GM12878 (cell line): Measurements from ENCODE around the gene BMERB1. TPM values are rescaled to one million over a fixed set of nuclear protein-coding genes. Genes with fewer than 3 reads are reported as not detected.

ENCODE experiments used
- ATAC-seq: fragments of 200-7000 bp; cut with Tn5 transposase; 3 replicates; pipeline ENCODE4 v1.9.1; 2020; ENCODE audit warnings: mild to moderate bottlenecking, moderate library complexity
- BruUV-seq: library from RNA; stranded (reverse); fragments of 400-500 nt; replicated peaks from 2 replicates; lab custom pipeline; 2021; lab: Mats Ljungman, UMichigan
- CTCF ChIA-PET: fragments of 300-600 bp; sonication (Branson Sonifier 250); formaldehyde crosslinking; extraction: SDS; loops from one replicate; lab custom pipeline; 2021; ENCODE audit warnings: inconsistent platforms; lab: Yijun Ruan, JAX
- POLR2A ChIA-PET: fragments of 350-600 bp; formaldehyde crosslinking; extraction: SDS; loops from one replicate; lab custom pipeline; 2021; ENCODE audit warnings: inconsistent platforms; lab: Charles Lee
- RAD21 ChIA-PET: fragments of 300-600 bp; sonication (Branson Sonifier 250); formaldehyde crosslinking; loops from one replicate; lab custom pipeline; 2023; ENCODE audit warnings: antibody characterized with exemption; ENCODE audit not compliant: unreplicated experiment; lab: Charles Lee
- SMC1A ChIA-PET: fragments of 300-600 bp; sonication (Branson Sonifier 250); formaldehyde crosslinking; loops from one replicate; lab custom pipeline; 2023; ENCODE audit not compliant: unreplicated experiment, uncharacterized antibody; lab: Charles Lee
- DNase-seq: peaks from one replicate; pipeline ENCODE4 v3.0.0-alpha.2; 2011; ENCODE audit warnings: low read depth, low spot score
- FAIRE-seq: peaks from 3 replicates; lab custom pipeline; 2011; peaks lifted over from hg19 to GRCh38; lab: Jason Lieb, UNC
- H2AFZ ChIP-seq: 2 replicates; pipeline ENCODE4 v1.6.0; 2011; ENCODE audit warnings: low read depth, low read length, control low read depth; ENCODE audit not compliant: control insufficient read depth
- H3K27ac ChIP-seq: 2 replicates; pipeline ENCODE4 v1.5.1; 2011; ENCODE audit warnings: control low read depth; ENCODE audit not compliant: control insufficient read depth, insufficient read depth
- H3K27me3 ChIP-seq, 2 experiments: replicated peaks in 1 of 2; 2 replicates each; pipeline versions ENCODE4 v1.6.0 to v1.6.1; 2011; ENCODE audit warnings: low read length in 1 of 2; ENCODE audit not compliant: control insufficient read depth in 2 of 2, insufficient read depth in 2 of 2
- H3K36me3 ChIP-seq, 2 experiments: 2 replicates each; pipeline ENCODE4 v1.5.1; 2011; ENCODE audit warnings: low read length in 1 of 2; ENCODE audit not compliant: control insufficient read depth in 2 of 2, insufficient read depth in 2 of 2
- H3K4me1 ChIP-seq: 2 replicates; pipeline ENCODE4 v1.6.1; 2011; ENCODE audit warnings: mild to moderate bottlenecking, low read length, moderate library complexity, mixed read lengths; ENCODE audit not compliant: control insufficient read depth, insufficient read depth
- H3K4me2 ChIP-seq: 2 replicates; pipeline ENCODE4 v1.6.0; 2011; ENCODE audit warnings: control low read depth; ENCODE audit not compliant: control insufficient read depth, insufficient read depth
- H3K4me3 ChIP-seq: fragments of 200-600 bp; sonication (generic); 2 replicates; pipeline ENCODE4 v1.5.1; 2016
- H3K79me2 ChIP-seq: 2 replicates; pipeline ENCODE4 v1.6.0; 2011; ENCODE audit warnings: low read length; ENCODE audit not compliant: control insufficient read depth, insufficient read depth
- H3K9ac ChIP-seq: 2 replicates; pipeline ENCODE4 v1.8.0; 2011; ENCODE audit warnings: low read length, control low read depth, mixed read lengths; ENCODE audit not compliant: control insufficient read depth, insufficient read depth
- H3K9me3 ChIP-seq: replicated peaks from 3 replicates; pipeline ENCODE4 v1.5.1; 2011; ENCODE audit warnings: mild to moderate bottlenecking, low read length; ENCODE audit not compliant: control insufficient read depth, insufficient read depth
- H4K20me1 ChIP-seq: 2 replicates; pipeline ENCODE4 v1.6.0; 2011; ENCODE audit not compliant: control insufficient read depth, insufficient read depth
- CBFB ChIP-seq: IDR thresholded peaks from 2 replicates; pipeline ENCODE4 v1.6.1; 2016; ENCODE audit warnings: antibody characterized with exemption, low read depth
- CREM ChIP-seq: IDR thresholded peaks from 2 replicates; pipeline ENCODE4 v1.6.1; 2014; ENCODE audit warnings: antibody characterized with exemption, low read depth
- DPF2 ChIP-seq: fragments of 450-650 bp; IDR thresholded peaks from 2 replicates; pipeline ENCODE4 v1.6.1; 2017; ENCODE audit warnings: mild to moderate bottlenecking
- HCFC1 ChIP-seq: fragments of 150-350 bp; IDR thresholded peaks from 2 replicates; pipeline ENCODE4 v1.6.1; 2014; ENCODE audit warnings: low read length
- HDAC6 ChIP-seq: fragments of 200-600 bp; sonication (generic); IDR thresholded peaks from one replicate; pipeline ENCODE4 v1.8.0; 2017; ENCODE audit warnings: antibody characterized with exemption; ENCODE audit not compliant: unreplicated experiment
- IKZF2 ChIP-seq, 2 experiments: fragments of 450-650 bp; IDR thresholded peaks; 2 replicates each; pipeline ENCODE4 v1.6.1; 2017; ENCODE audit warnings: mild to moderate bottlenecking in 2 of 2, moderate library complexity in 2 of 2
- KDM1A ChIP-seq: fragments of 200-600 bp; sonication (generic); IDR thresholded peaks from 2 replicates; pipeline ENCODE4 v1.6.1; 2016; ENCODE audit warnings: borderline replicate concordance
- NR2F1 ChIP-seq: fragments of 450-650 bp; conservative IDR thresholded peaks from 2 replicates; pipeline ENCODE4 v1.6.1; 2017; ENCODE audit warnings: mild to moderate bottlenecking
- PAX5 ChIP-seq: IDR thresholded peaks from 2 replicates; pipeline ENCODE4 v1.6.1; 2011; ENCODE audit warnings: low read depth, low read length, borderline replicate concordance
- RCOR1 ChIP-seq: conservative IDR thresholded peaks from 2 replicates; pipeline ENCODE4 v1.6.1; 2012; ENCODE audit warnings: low read depth, low read length, improper control_type of control experiment
- SMARCA5 ChIP-seq: fragments of 450-650 bp; IDR thresholded peaks from 2 replicates; pipeline ENCODE4 v1.6.1; 2017; ENCODE audit warnings: mild to moderate bottlenecking
- SUPT20H ChIP-seq: IDR thresholded peaks from 2 replicates; pipeline ENCODE4 v1.6.1; 2011; ENCODE audit warnings: low read depth, mild to moderate bottlenecking, low read length, moderate library complexity, borderline replicate concordance; ENCODE audit not compliant: control insufficient read depth
- ZSCAN29 ChIP-seq: fragments of 450-650 bp; IDR thresholded peaks from 2 replicates; pipeline ENCODE4 v1.6.1; 2017; ENCODE audit warnings: mild to moderate bottlenecking, moderate library complexity
- WGBS: methylation state at CpG from one replicate; pipeline ENCODE4 v1.1.6; 2016; ENCODE audit warnings: low lambda C conversion rate; ENCODE audit not compliant: insufficient replicate concordance, insufficient coverage; ENCODE audit errors: missing lambda C conversion rate; 5-methylcytosine and 5-hydroxymethylcytosine counted together
- in situ Hi-C: fragments of 300-500 bp; cut with MboI; formaldehyde crosslinking; loops from 9 replicates; pipeline ENCODE4 v1.14.3; 2018; ENCODE audit warnings: mixed read lengths
- intact Hi-C: fragments of 100-400 bp; cut with micrococcal nuclease; formaldehyde crosslinking; loops from one replicate; pipeline ENCODE4 v1.14.2; 2022; ENCODE audit not compliant: unreplicated experiment
- polyA plus RNA-seq, 11 experiments: library from polyadenylated mRNA; depleted of rRNA in 4 of 11; unstranded in 6 of 11; stranded (reverse) in 5 of 11; fragments of >200 nt; fragmentation: Nextera tagmentation in 4 of 11; fragmentation: Illumina TruSeq in 1 of 11; extraction: Ambion mirVana in 4 of 11; extraction: Trizol in 1 of 11; gene quantifications; 1 replicate in 1 of 11; 2 replicates in 10 of 11; pipeline versions ENCODE4 v1.2.1 to v1.2.3, GENCODE V29; 2011 to 2016; ENCODE audit warnings: inconsistent platforms in 2 of 11, missing spikeins in 2 of 11, low read depth in 1 of 11
- total RNA-seq, 4 experiments: library from RNA; depleted of rRNA in 3 of 4; stranded (reverse); fragments of >200 nt in 3 of 4; fragmentation: Illumina TruSeq in 1 of 4; extraction: Trizol in 1 of 4; gene quantifications; 2 replicates each; pipeline versions ENCODE4 v1.2.1 to v1.2.3, GENCODE V29; 2013 to 2021
- TF ChIP-seq, protein P1 (sequence below): fragments of 450-650 bp; formaldehyde crosslinking; IDR thresholded peaks from 2 replicates; pipeline ENCODE4 v1.4.0; 2022; ENCODE audit warnings: mild to moderate bottlenecking, moderate library complexity
- TF ChIP-seq, protein P2 (sequence below): fragments of 450-650 bp; IDR thresholded peaks from 2 replicates; pipeline ENCODE4 v1.6.1; 2016; ENCODE audit warnings: mild to moderate bottlenecking

BMERB1 gene
- total and polyA plus RNA-seq, 10 of the 15 experiments (the other 5 are each of a cell fraction or from before 2014, with no cell fraction given), result 0.05 to 0.68 (median 0.34) TPM

DNA sequence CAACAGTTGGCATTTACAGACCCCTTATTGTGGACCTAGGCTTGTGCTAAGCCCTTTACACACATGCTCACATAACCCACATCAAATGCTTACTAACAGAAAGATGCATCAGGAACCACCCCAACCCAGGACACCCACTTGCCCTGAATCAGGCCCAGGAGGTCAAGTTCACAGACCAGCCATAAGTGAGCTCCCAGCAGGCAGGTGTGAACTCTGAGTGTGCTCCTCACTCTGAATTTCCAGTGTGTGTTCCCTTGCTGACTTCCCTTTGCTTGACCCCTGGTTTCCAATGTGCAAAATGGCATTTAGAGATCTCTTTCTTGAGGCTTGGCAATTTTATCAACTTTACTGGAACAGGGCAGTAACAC is 87.0 kb downstream of the BMERB1 start:
- no peak for TF ChIP-seq SUPT20H
- no peak for TF ChIP-seq PAX5
- TF ChIP-seq NR2F1, result no peak
- no peak for TF ChIP-seq ZSCAN29
- TF ChIP-seq IKZF2 (IDR thresholded peaks at IDR 0.05), result no peak
- TF ChIP-seq SMARCA5, result no peak
- no peak for TF ChIP-seq HDAC6
- H3K4me1 ChIP-seq, result no peaks in the 10 kb centered on the region
- no peaks in the 10 kb centered on the region for H4K20me1 ChIP-seq
- ChIA-PET CTCF (no interaction called here), RAD21 (no interaction called here), SMC1A (interaction anchor here (1.7 kb wide), 1 partner anchor 9 kb away, joined by 3 read pairs; no protein-coding TSS in a partner anchor), POLR2A (no interaction called here)
- BruUV-seq, result no TSS peak
- H3K27ac ChIP-seq, result no peak overlapping the region
- H3K27me3 ChIP-seq, result no peaks in the 10 kb centered on the region; a peak in 1 of 4 replicates
- in situ Hi-C loops (no loop called here), intact Hi-C loops (no loop called here)
- H3K9me3 ChIP-seq, result no peaks in the 10 kb centered on the region
- H3K9ac ChIP-seq, result no peak overlapping the region
- H3K79me2 ChIP-seq, result no peaks in the 10 kb centered on the region
- H3K36me3 ChIP-seq, result no peaks in the 10 kb centered on the region
- no peak for DNase-seq
- no peak for FAIRE-seq
- H3K4me2 ChIP-seq, result no peak overlapping the region
- no peak overlapping the region for H2AFZ ChIP-seq
- H3K4me3 ChIP-seq, result no peak overlapping the region
- no peak for ATAC-seq

DNA sequence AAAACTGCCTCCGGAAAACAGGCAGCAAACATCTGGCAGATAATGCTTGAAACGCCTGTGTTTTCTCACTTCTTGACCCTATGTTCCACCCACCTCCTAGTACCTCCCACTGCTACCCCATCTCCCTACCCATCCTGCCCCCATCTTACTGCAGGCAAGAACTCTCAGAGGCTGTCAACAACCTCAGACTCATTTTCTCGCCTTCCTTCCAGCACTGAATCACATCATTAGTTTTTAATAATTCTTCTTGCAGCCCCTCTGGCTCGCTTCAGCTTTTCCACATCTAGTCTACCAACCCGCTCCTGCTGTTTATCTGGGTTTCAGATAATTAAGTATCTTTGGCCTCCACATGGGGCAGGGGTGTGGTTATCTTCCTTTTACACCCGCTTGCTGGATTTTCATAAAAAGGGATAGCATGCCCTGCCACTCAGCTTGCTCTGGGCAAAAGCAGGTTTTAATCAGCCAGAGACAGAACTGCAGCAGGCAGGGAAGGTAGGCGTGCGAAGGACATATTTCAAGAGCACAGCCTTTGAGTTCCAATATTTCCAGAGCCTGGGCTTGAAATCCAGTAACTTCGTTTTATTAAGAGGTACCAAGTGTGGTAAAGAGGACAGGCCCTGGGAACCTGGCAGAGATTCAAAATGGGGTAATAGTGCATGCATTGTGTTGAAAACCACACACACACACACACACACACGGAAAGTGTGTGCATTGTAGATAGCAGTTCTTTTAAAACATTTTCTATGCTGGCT is 87.5 kb downstream of the BMERB1 start:
- no peak for FAIRE-seq
- Histone ChIP-seq H3K9ac (no peak overlapping the region), H3K27ac (no peak overlapping the region), H3K79me2 (no peaks in the 10 kb centered on the region), H2AFZ (no peak overlapping the region), H3K27me3 (no peaks in the 10 kb centered on the region; a peak in 1 of 4 replicates), H3K9me3 (no peaks in the 10 kb centered on the region), H3K4me3 (no peak overlapping the region), H4K20me1 (no peaks in the 10 kb centered on the region), H3K4me2 (no peak overlapping the region), H3K36me3 (no peaks in the 10 kb centered on the region), H3K4me1 (no peaks in the 10 kb centered on the region)
- WGBS, result 50% methylated on average over 10 of the region's 10 CpGs
- ChIA-PET POLR2A (no interaction called here), CTCF (no interaction called here), RAD21 (no interaction called here), SMC1A (interaction anchor here (1.7 kb wide), 1 partner anchor 8 kb away, joined by 3 read pairs; no protein-coding TSS in a partner anchor)
- in situ Hi-C loops, result no loop called here
- no peak for DNase-seq
- BruUV-seq, result no TSS peak
- ATAC-seq, result no peak
- intact Hi-C loops, result no loop called here
- TF ChIP-seq CREM, result no peak
- TF ChIP-seq, protein P1, sequence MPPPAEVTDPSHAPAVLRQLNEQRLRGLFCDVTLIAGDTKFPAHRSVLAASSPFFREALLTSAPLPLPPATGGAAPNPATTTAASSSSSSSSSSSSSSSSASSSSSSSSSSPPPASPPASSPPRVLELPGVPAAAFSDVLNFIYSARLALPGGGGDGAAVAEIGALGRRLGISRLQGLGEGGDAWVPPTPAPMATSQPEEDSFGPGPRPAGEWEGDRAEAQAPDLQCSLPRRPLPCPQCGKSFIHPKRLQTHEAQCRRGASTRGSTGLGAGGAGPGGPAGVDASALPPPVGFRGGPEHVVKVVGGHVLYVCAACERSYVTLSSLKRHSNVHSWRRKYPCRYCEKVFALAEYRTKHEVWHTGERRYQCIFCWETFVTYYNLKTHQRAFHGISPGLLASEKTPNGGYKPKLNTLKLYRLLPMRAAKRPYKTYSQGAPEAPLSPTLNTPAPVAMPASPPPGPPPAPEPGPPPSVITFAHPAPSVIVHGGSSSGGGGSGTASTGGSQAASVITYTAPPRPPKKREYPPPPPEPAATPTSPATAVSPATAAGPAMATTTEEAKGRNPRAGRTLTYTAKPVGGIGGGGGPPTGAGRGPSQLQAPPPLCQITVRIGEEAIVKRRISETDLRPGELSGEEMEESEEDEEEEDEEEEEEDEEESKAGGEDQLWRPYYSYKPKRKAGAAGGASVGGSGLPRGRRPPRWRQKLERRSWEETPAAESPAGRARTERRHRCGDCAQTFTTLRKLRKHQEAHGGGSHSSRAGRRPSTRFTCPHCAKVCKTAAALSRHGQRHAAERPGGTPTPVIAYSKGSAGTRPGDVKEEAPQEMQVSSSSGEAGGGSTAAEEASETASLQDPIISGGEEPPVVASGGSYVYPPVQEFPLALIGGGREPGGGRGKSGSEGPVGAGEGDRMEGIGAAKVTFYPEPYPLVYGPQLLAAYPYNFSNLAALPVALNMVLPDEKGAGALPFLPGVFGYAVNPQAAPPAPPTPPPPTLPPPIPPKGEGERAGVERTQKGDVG (CRISPR knock-in tag), result no peak
- TF ChIP-seq RCOR1, result no peak
- no peak for TF ChIP-seq CBFB
- TF ChIP-seq, protein P2, sequence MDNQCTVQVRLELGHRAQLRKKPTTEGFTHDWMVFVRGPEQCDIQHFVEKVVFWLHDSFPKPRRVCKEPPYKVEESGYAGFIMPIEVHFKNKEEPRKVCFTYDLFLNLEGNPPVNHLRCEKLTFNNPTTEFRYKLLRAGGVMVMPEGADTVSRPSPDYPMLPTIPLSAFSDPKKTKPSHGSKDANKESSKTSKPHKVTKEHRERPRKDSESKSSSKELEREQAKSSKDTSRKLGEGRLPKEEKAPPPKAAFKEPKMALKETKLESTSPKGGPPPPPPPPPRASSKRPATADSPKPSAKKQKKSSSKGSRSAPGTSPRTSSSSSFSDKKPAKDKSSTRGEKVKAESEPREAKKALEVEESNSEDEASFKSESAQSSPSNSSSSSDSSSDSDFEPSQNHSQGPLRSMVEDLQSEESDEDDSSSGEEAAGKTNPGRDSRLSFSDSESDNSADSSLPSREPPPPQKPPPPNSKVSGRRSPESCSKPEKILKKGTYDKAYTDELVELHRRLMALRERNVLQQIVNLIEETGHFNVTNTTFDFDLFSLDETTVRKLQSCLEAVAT, result no peak
- TF ChIP-seq HCFC1, result no peak
- no peak for TF ChIP-seq DPF2
- no peak for TF ChIP-seq KDM1A
